HG02870 (cell line): ENCODE data around the gene CTF1.

ENCODE experiments used
- ATAC-seq: cut with Tn5 transposase; IDR thresholded peaks from one replicate; pipeline ENCODE4 v1.9.1; 2021; ENCODE audit warnings: mild to moderate bottlenecking, moderate library complexity; ENCODE audit not compliant: unreplicated experiment

The CTF1 gene

GRCh38 chr16:30904114-30904780 lies 7.8 kb downstream of the CTF1 start:
- no peak for ATAC-seq

- no peak for ATAC-seq
Measured at GRCh38 chr16:30907064-30907463, 10.7 kb downstream of the CTF1 start.

GRCh38 chr16:30910427-30911029 lies 14.1 kb downstream of the CTF1 start:
- ATAC-seq: no peak

GRCh38 chr16:30912794-30913412 lies 16.5 kb downstream of the CTF1 start:
- ATAC-seq: no peak

GRCh38 chr16:30914830-30915229 lies 18.4 kb downstream of the CTF1 start:
- no peak for ATAC-seq

- no peak for ATAC-seq
Measured at GRCh38 chr16:30918614-30919013, 22.2 kb downstream of the CTF1 start.

- no peak for ATAC-seq
Measured at GRCh38 chr16:30920891-30921290, 24.5 kb downstream of the CTF1 start.

- no peak for ATAC-seq
Measured at GRCh38 chr16:30921459-30921747, 25.0 kb downstream of the CTF1 start.

GRCh38 chr16:30921748-30922419 lies 25.5 kb downstream of the CTF1 start:
- peak; percentile 1 for ATAC-seq

- peak; percentile 72 for ATAC-seq
Measured at GRCh38 chr16:30922420-30922959, 26.1 kb downstream of the CTF1 start.

GRCh38 chr16:30922960-30923535 lies 26.6 kb downstream of the CTF1 start:
- ATAC-seq: peak; percentile 59

GRCh38 chr16:30923554-30924075 lies 27.2 kb downstream of the CTF1 start, which contains the start of gene FBXL19:
TSS of gene FBXL19 (plus strand) at chr16:30923572. CDS start at chr16:30925755, 2,183 bp downstream.
- no peak for ATAC-seq

- ATAC-seq: no peak
Measured at GRCh38 chr16:30924076-30924912, 27.9 kb downstream of the CTF1 start.

- ATAC-seq: no peak
Measured at GRCh38 chr16:30924913-30925631, 28.7 kb downstream of the CTF1 start.

GRCh38 chr16:30925632-30925987 lies 29.2 kb downstream of the CTF1 start:
- ATAC-seq: no peak

GRCh38 chr16:30925995-30926811 lies 29.8 kb downstream of the CTF1 start:
- no peak for ATAC-seq

GRCh38 chr16:30926937-30927788 lies 30.7 kb downstream of the CTF1 start:
- ATAC-seq: no peak
